Measurements from ENCODE around the gene ARL6IP5. TPM values are rescaled to one million over a fixed set of nuclear protein-coding genes. Genes with fewer than 3 reads are reported as not detected.

The ARL6IP5 gene
- total and polyA plus RNA-seq, 2 of the 13 experiments (the other 11 are each of a cell fraction or from before 2014, with no cell fraction given) = 23.7 to 29.6 TPM

DNA sequence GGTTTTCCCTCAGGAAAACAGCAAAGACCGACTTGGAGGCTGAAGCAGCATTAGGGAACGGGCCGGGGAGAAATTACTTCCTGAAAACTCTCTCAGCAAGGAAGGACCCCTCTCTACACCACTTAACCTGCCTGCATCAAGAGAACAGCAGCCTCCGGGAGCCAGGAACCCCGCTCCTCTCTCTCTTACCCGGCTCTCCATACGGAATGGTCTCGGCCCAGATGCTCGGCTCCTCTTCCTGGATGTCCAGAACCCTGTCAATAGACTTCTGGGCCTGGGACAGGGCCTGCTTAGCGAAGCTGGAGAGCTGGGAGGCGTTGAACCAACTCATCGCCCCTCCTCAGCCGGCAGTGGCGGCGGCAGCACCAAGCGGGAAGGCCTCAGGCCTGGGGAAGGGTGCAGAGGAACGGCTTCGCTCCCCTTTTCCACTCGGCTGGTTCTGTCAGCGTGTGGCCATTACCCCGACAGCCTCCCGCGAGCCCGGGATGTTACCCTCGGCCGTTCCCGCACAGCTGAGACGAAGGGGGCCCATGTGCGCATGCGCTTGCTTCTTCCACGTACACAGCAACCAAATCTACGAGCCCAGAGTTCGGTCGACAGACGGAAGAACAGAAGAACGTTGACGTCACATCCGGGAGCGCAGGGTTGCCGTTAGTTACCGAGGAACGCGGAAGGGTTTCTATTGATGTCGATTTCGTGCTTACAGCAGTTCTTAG lies 32.8 kb upstream of the ARL6IP5 start, which contains the start of gene TMF1 (continued):
- TF ChIP-seq ZNF407 (CRISPR knock-in tag; IDR thresholded peaks at IDR 0.05; ENCODE audit: not compliant biosample characterization) (no peak), TERF1 (CRISPR knock-in tag; IDR thresholded peaks at IDR 0.05) (no peak), ZFP1 (CRISPR knock-in tag; IDR thresholded peaks at IDR 0.05) (no peak), PTBP1 (IDR thresholded peaks at IDR 0.05; ENCODE audit: low read depth, low read length, poor library complexity, severe bottlenecking) (no peak), ZNF572 (CRISPR knock-in tag; IDR thresholded peaks at IDR 0.05) (peak; percentile 62; the same call in 1 of the 2 replicates), ARNT2 (CRISPR knock-in tag; IDR thresholded peaks at IDR 0.05; ENCODE audit: low read depth) (peak; percentile 46), MAFG (CRISPR knock-in tag; IDR thresholded peaks at IDR 0.05) (no peak), MED8 (CRISPR knock-in tag; IDR thresholded peaks at IDR 0.05; ENCODE audit: insufficient replicate concordance) (no peak), SOX5 (CRISPR knock-in tag; IDR thresholded peaks at IDR 0.05; ENCODE audit: borderline replicate concordance) (no peak), MNT (IDR thresholded peaks at IDR 0.05) (peak; percentile 47), ZNF839 (CRISPR knock-in tag; IDR thresholded peaks at IDR 0.05; ENCODE audit: borderline replicate concordance) (no peak), ZFY (CRISPR knock-in tag; IDR thresholded peaks at IDR 0.05) (peak; percentile 95), SRY (CRISPR knock-in tag; IDR thresholded peaks at IDR 0.05) (peak; percentile 76; the same call in 1 of the 2 replicates), TRIM22 (IDR thresholded peaks at IDR 0.05) (no peak), ATF4 (CRISPR knock-in tag; IDR thresholded peaks at IDR 0.05) (no peak), EEA1 (CRISPR knock-in tag; IDR thresholded peaks at IDR 0.05; ENCODE audit: borderline replicate concordance) (no peak)

All from HepG2 (cell line).